GM12874 (cell line): Measurements from ENCODE around the gene PRR19.

Experiments used
- CTCF ChIP-seq: IDR thresholded peaks from 2 replicates; pipeline ENCODE4 v1.5.1; 2011; ENCODE audit warnings: low read depth, mild to moderate bottlenecking, control low read depth, low read length, moderate library complexity; ENCODE audit not compliant: insufficient read depth

The PRR19 gene

DNA sequence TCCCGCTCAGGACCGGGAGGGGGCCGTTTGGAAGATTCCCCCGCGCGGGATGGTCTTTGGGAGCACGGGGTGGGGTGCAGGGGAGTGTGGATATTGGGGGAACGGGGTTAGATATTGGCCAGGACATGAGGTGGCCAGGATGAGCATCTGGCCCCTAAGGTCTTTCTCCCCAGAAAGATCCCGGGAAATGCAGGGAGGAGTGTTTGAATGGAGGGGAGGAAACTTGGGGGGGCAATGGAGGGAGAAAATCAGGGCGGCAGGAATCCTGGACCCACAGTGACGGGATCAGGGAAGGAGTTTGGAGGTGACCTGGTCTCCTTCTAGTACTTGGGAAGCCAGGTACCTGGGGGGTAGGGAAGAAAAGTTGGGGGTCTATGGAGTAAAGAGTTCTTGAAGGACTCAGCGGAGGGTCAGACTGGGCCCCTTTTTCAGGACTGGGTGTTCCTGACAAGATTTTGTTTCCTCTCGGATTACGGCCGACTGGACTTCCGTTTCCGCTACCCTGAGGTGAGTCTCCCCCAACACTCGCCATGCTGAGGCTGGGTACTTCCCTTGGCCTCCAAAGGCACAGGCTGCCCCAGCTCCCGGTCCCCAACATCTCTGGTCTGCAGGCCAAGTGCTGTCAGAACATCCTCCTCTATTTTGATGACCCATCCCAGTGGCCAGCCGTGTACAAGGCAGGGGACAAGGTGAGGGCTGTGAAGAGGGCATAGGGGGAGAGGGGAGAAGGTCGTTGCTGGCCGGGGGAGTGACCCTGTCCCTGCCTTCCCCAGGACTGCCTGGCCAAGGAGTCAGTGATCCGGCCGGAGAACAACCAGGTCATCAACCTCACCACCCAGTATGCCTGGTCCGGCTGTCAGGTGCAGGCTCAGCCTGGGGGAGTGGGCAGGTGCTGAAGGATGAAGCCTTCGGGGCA is 12.2 kb downstream of the PRR19 start:
- TF ChIP-seq CTCF, result no peak

GRCh38 chr19:42315024-42315423 is 13.1 kb downstream of the PRR19 start:
- TF ChIP-seq CTCF, result no peak

GRCh38 chr19:42316223-42317211 is 14.6 kb downstream of the PRR19 start:
- TF ChIP-seq CTCF, result no peak

GRCh38 chr19:42317535-42317934 is 15.6 kb downstream of the PRR19 start:
- TF ChIP-seq CTCF, result no peak

DNA sequence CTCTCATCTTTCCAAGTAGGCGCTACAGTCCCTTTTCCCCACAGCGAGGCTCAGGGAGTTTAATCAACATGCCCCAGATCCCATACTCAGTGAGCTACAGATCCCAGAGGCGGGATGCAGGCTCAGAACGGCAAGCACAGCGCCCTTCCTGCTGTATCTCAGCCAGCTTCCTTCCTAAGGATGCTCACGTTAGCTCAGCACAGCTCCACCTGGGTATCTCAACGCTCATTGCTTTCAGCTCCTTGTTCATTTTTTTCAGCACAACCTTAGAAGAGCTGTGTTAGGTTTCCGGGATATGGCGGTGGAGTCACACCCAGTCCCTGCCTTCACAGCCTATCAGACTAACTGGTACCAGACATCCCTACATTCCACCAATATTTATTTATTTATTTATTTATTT is 20.4 kb downstream of the PRR19 start:
- TF ChIP-seq CTCF, result no peak

- no peak for TF ChIP-seq CTCF
These were observed 21.5 kb downstream of the PRR19 start for GRCh38 chr19:42323473-42323851.

GRCh38 chr19:42323852-42324654 is 22.1 kb downstream of the PRR19 start:
- TF ChIP-seq CTCF, result peak; percentile 36
